ENCODE measurements around the gene POT1.

POT1 gene

DNA sequence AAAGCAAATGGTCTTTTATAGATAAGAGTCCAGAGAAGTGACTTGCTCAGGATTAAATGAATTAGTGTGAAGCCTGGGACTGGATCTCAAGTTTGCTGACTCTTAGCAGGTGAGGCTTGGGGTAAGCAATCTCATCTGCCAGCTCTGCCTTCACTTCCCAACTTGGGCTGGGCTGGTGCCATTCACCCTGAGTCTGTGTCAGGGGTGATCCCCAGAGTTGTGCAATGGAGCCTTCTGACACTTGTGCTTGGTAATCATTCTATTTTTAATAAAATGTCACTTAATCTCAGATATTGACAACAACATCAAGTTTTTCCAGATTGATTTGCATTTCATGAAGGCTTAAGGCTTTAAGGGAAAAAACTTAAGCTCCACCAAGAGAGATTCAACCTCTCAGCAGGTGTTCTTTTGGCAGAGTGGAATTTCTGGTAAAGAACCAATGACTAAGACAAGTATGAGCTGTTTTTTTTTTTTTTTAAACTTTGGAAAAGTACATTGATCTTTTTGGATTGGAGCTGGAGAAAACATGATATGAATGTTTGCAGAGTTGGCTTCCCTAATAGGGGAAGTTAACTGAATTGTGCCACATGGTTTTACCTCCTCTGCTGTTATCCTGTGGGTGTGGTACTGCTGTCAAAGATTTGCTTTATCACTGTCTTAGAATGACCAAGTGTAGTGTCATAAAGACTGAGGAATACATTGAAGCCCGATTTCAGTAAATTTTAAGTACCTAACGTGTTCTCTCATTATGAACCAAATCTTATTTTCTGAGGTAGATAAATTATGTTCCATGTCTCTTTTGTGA, 115.4 kb downstream of the POT1 start:
- DNase-seq (ENCODE audit: low read depth), result peak; percentile 49
- H3K4me3 ChIP-seq (ENCODE audit: low read length), result no peak overlapping the region
- TF ChIP-seq, protein P1, sequence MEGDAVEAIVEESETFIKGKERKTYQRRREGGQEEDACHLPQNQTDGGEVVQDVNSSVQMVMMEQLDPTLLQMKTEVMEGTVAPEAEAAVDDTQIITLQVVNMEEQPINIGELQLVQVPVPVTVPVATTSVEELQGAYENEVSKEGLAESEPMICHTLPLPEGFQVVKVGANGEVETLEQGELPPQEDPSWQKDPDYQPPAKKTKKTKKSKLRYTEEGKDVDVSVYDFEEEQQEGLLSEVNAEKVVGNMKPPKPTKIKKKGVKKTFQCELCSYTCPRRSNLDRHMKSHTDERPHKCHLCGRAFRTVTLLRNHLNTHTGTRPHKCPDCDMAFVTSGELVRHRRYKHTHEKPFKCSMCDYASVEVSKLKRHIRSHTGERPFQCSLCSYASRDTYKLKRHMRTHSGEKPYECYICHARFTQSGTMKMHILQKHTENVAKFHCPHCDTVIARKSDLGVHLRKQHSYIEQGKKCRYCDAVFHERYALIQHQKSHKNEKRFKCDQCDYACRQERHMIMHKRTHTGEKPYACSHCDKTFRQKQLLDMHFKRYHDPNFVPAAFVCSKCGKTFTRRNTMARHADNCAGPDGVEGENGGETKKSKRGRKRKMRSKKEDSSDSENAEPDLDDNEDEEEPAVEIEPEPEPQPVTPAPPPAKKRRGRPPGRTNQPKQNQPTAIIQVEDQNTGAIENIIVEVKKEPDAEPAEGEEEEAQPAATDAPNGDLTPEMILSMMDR (IDR thresholded peaks at IDR 0.05; ENCODE audit: insufficient read depth, low read depth, low read length, missing control alignments), result no peak

GRCh38 chr7:124812764-124813163, 116.9 kb downstream of the POT1 start:
- no peak overlapping the region for H3K4me3 ChIP-seq (ENCODE audit: low read length)
- TF ChIP-seq, protein P1 (IDR thresholded peaks at IDR 0.05; ENCODE audit: insufficient read depth, low read depth, low read length, missing control alignments), result no peak
- no peak for DNase-seq (ENCODE audit: low read depth)

DNA sequence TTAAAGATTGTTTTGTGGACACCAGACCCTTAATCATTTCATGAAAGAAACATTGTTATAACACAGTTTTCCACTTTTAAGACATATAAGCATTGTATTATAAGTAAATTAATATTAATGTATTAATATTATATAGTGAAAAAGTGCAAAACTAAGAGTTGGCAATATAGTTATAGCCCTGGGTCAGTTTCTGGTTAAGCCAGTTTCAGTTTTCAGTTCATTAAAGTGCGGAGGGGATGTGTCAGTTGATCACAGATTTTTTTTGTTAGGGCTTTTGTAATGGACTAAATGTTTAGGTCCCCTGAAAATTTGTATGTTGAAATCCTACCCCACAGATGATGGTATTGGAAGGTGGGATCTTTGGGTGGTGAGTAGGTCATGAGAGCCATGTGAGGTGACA, 118.3 kb downstream of the POT1 start:
- TF ChIP-seq, protein P1 (IDR thresholded peaks at IDR 0.05; ENCODE audit: insufficient read depth, low read depth, low read length, missing control alignments), result no peak

GRCh38 chr7:124810605-124811004, 119.0 kb downstream of the POT1 start:
- TF ChIP-seq, protein P1 (IDR thresholded peaks at IDR 0.05; ENCODE audit: insufficient read depth, low read depth, low read length, missing control alignments), result no peak
- DNase-seq (ENCODE audit: low read depth), result no peak
- H3K4me3 ChIP-seq (ENCODE audit: low read length), result no peak overlapping the region

More for the DNA sequence above, 118.3 kb downstream of the POT1 start:
- no peak overlapping the region for H3K4me3 ChIP-seq (ENCODE audit: low read length)
- DNase-seq (ENCODE audit: low read depth), result no peak

- no peak for DNase-seq (ENCODE audit: low read depth)
- H3K4me3 ChIP-seq (ENCODE audit: low read length), result no peak overlapping the region
- TF ChIP-seq, protein P1 (IDR thresholded peaks at IDR 0.05; ENCODE audit: insufficient read depth, low read depth, low read length, missing control alignments), result no peak
Observed at GRCh38 chr7:124808206-124808605, 121.4 kb downstream of the POT1 start.

DNA sequence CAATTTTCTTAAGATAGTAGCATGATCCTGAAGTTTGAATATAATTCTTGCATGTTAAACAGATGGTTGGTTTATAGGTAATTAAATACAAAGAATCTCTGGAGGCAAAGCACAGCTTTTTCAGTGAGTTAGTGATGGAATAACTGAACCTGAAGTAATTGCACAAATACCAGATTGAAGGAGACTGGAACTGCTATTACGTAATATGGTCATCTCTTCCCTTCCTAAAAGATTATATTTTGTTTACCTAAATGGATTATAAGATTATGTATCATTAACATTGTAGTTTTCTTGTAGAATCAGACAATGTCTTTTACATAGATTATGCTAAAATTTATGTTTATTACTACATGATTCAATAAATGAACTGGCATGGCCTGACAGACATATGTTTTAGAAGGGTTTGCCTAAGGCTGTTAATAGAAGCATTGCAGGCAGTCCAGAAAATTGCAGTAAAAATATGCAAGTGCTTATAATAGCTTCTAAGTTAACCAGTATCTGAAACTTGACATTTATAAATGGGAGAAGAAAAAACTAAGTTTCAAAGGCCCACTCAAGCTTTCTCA, 128.2 kb downstream of the POT1 start:
- DNase-seq (ENCODE audit: low read depth), result no peak
- TF ChIP-seq, protein P1 (IDR thresholded peaks at IDR 0.05; ENCODE audit: insufficient read depth, low read depth, low read length, missing control alignments), result no peak
- no peak overlapping the region for H3K4me3 ChIP-seq (ENCODE audit: low read length)
